Astrocyte (in vitro differentiated cells and primary cell): ENCODE data around the gene HTR4. TPM values are rescaled to one million over a fixed set of nuclear protein-coding genes. Genes with fewer than 3 reads are reported as not detected.

ENCODE experiments used
- DNase-seq: peaks from one replicate; pipeline ENCODE4 v3.0.0-alpha.2; 2010; ENCODE audit warnings: low read depth
- FAIRE-seq: peaks from 2 replicates; lab custom pipeline; 2011; peaks lifted over from hg19 to GRCh38; lab: Jason Lieb, UNC
- H2AFZ ChIP-seq: 2 replicates; pipeline ENCODE4 v1.6.0; 2012; ENCODE audit warnings: low read depth, low read length, inconsistent platforms
- H3K27ac ChIP-seq: 2 replicates; pipeline ENCODE4 v1.5.1; 2011; ENCODE audit warnings: low read depth, low read length, inconsistent platforms
- H3K27me3 ChIP-seq: 2 replicates; pipeline ENCODE4 v1.6.0; 2011; ENCODE audit warnings: low read length, inconsistent platforms; ENCODE audit not compliant: insufficient read depth
- H3K36me3 ChIP-seq: 2 replicates; pipeline ENCODE4 v1.5.1; 2011; ENCODE audit warnings: low read length, inconsistent platforms; ENCODE audit not compliant: insufficient read depth
- H3K4me1 ChIP-seq: 2 replicates; pipeline ENCODE4 v1.5.1; 2011; ENCODE audit warnings: low read length, inconsistent platforms; ENCODE audit not compliant: insufficient read depth
- H3K4me2 ChIP-seq: 2 replicates; pipeline ENCODE4 v1.6.0; 2012; ENCODE audit warnings: low read length, inconsistent platforms
- H3K4me3 ChIP-seq: 2 replicates; pipeline ENCODE4 v1.5.1; 2011; ENCODE audit warnings: low read depth, mild to moderate bottlenecking, low read length, inconsistent platforms; ENCODE audit not compliant: insufficient read depth
- H3K79me2 ChIP-seq: 2 replicates; pipeline ENCODE4 v1.6.0; 2012; ENCODE audit warnings: mild to moderate bottlenecking, low read length, inconsistent platforms; ENCODE audit not compliant: insufficient read depth
- H3K9ac ChIP-seq: 2 replicates; pipeline ENCODE4 v1.6.0; 2012; ENCODE audit warnings: mild to moderate bottlenecking, low read length, inconsistent platforms
- H3K9me3 ChIP-seq: 2 replicates; pipeline ENCODE4 v1.5.1; 2012; ENCODE audit warnings: low read depth, mild to moderate bottlenecking, low read length, inconsistent platforms; ENCODE audit not compliant: insufficient read depth
- H4K20me1 ChIP-seq: 2 replicates; pipeline ENCODE4 v1.6.0; 2012; ENCODE audit warnings: low read length, inconsistent platforms; ENCODE audit not compliant: insufficient read depth
- H3K27ac Mint-ChIP-seq: one replicate; pipeline ENCODE4 v1.8.0; 2021; ENCODE audit warnings: mild to moderate bottlenecking, mixed read lengths; ENCODE audit not compliant: unreplicated experiment
- H3K27me3 Mint-ChIP-seq: one replicate; pipeline ENCODE4 v1.8.0; 2021; ENCODE audit warnings: low read depth, mixed read lengths; ENCODE audit not compliant: unreplicated experiment
- H3K36me3 Mint-ChIP-seq: one replicate; pipeline ENCODE4 v1.8.0; 2021; ENCODE audit warnings: low read depth, mixed read lengths; ENCODE audit not compliant: unreplicated experiment
- H3K4me1 Mint-ChIP-seq: one replicate; pipeline ENCODE4 v1.8.0; 2021; ENCODE audit warnings: low read depth, mixed read lengths; ENCODE audit not compliant: unreplicated experiment
- H3K4me3 Mint-ChIP-seq: one replicate; pipeline ENCODE4 v1.8.0; 2021; ENCODE audit warnings: mild to moderate bottlenecking, moderate library complexity, mixed read lengths; ENCODE audit not compliant: unreplicated experiment
- H3K9me3 Mint-ChIP-seq: one replicate; pipeline ENCODE4 v1.8.0; 2021; ENCODE audit warnings: mild to moderate bottlenecking, mixed read lengths; ENCODE audit not compliant: unreplicated experiment
- EZH2 ChIP-seq: IDR thresholded peaks from 2 replicates; pipeline ENCODE4 v1.6.1; 2012; ENCODE audit warnings: mild to moderate bottlenecking, low read length, inconsistent platforms; ENCODE audit not compliant: insufficient read depth
- total RNA-seq: library from RNA; stranded (reverse); gene quantifications from 2 replicates; pipeline ENCODE4 v1.2.1, GENCODE V29; 2021
- TF ChIP-seq, protein P1 (sequence below): IDR thresholded peaks from 2 replicates; pipeline ENCODE4 v1.5.1; 2011; ENCODE audit warnings: low read depth, mild to moderate bottlenecking, inconsistent platforms, low read length, moderate library complexity; ENCODE audit not compliant: insufficient read depth

Gene HTR4
- total RNA-seq, 1 donor from 2014 or later: not detected

GRCh38 chr5:148482196-148482595 lies 172.1 kb downstream of the HTR4 start:
- peaks cover 4% of the 10 kb centered on the region for H3K27me3 ChIP-seq
- TF ChIP-seq, protein P1, sequence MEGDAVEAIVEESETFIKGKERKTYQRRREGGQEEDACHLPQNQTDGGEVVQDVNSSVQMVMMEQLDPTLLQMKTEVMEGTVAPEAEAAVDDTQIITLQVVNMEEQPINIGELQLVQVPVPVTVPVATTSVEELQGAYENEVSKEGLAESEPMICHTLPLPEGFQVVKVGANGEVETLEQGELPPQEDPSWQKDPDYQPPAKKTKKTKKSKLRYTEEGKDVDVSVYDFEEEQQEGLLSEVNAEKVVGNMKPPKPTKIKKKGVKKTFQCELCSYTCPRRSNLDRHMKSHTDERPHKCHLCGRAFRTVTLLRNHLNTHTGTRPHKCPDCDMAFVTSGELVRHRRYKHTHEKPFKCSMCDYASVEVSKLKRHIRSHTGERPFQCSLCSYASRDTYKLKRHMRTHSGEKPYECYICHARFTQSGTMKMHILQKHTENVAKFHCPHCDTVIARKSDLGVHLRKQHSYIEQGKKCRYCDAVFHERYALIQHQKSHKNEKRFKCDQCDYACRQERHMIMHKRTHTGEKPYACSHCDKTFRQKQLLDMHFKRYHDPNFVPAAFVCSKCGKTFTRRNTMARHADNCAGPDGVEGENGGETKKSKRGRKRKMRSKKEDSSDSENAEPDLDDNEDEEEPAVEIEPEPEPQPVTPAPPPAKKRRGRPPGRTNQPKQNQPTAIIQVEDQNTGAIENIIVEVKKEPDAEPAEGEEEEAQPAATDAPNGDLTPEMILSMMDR: no peak
- no peak for TF ChIP-seq EZH2
- Mint-ChIP-seq H3K27me3 (peaks cover 16% of the 10 kb centered on the region), H3K9me3 (no peaks in the 10 kb centered on the region), H3K36me3 (no peaks in the 10 kb centered on the region), H3K4me3 (no peak overlapping the region), H3K4me1 (no peaks in the 10 kb centered on the region), H3K27ac (no peak overlapping the region)
- no peak overlapping the region for H3K9ac ChIP-seq
- no peaks in the 10 kb centered on the region for H3K36me3 ChIP-seq
- no peak overlapping the region for H3K27ac ChIP-seq
- FAIRE-seq: no peak
- H3K4me2 ChIP-seq: no peak overlapping the region
- DNase-seq: no peak
- H4K20me1 ChIP-seq: no peaks in the 10 kb centered on the region
- no peaks in the 10 kb centered on the region for H3K9me3 ChIP-seq
- H3K4me3 ChIP-seq: no peak overlapping the region
- H3K4me1 ChIP-seq: no peaks in the 10 kb centered on the region
- no peaks in the 10 kb centered on the region for H3K79me2 ChIP-seq
- H2AFZ ChIP-seq: no peak overlapping the region

DNA sequence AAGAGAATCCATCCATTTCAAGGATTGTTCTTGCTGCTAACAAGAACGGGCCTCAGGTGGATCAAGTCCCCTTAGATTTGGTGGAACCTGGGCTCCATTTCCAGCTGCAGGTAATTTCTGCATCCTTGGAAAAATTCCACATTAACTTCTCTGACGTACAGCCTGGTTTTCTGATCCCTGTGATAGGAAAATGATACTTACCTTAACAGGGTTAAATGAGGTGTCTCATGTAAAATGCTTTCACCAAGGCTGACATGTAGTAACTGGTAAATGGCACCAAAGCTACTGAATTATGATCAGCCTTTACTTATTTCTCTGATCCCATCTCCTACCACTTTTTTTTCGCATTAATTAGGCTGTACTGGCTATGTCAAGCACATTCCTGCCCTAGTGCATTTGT lies 176.9 kb downstream of the HTR4 start:
- no peak overlapping the region for H3K4me3 Mint-ChIP-seq
- DNase-seq (no peak), FAIRE-seq (no peak)
- H3K9me3 ChIP-seq: no peaks in the 10 kb centered on the region
- H3K27ac ChIP-seq: no peak overlapping the region
- H3K4me1 Mint-ChIP-seq: peaks cover 3% of the 10 kb centered on the region
- H3K79me2 ChIP-seq: no peaks in the 10 kb centered on the region
- H3K4me1 ChIP-seq: no peaks in the 10 kb centered on the region
- no peaks in the 10 kb centered on the region for H3K36me3 Mint-ChIP-seq
- no peak overlapping the region for H3K27ac Mint-ChIP-seq
- H4K20me1 ChIP-seq: no peaks in the 10 kb centered on the region
- no peaks in the 10 kb centered on the region for H3K9me3 Mint-ChIP-seq
- H3K36me3 ChIP-seq: no peaks in the 10 kb centered on the region
- peaks cover 13% of the 10 kb centered on the region for H3K27me3 ChIP-seq
- H3K4me2 ChIP-seq: no peak overlapping the region
- H2AFZ ChIP-seq: no peak overlapping the region
- no peak overlapping the region for H3K9ac ChIP-seq
- peaks cover 7% of the 10 kb centered on the region for H3K27me3 Mint-ChIP-seq
- H3K4me3 ChIP-seq: no peak overlapping the region
- no peak for TF ChIP-seq EZH2
- TF ChIP-seq, protein P1: no peak

- Histone ChIP-seq H3K9ac (no peak overlapping the region), H4K20me1 (no peaks in the 10 kb centered on the region), H3K4me2 (no peak overlapping the region), H3K4me3 (no peak overlapping the region), H3K9me3 (no peaks in the 10 kb centered on the region), H3K27me3 (peaks cover 13% of the 10 kb centered on the region), H3K4me1 (no peaks in the 10 kb centered on the region), H3K79me2 (no peaks in the 10 kb centered on the region), H3K36me3 (no peaks in the 10 kb centered on the region), H2AFZ (no peak overlapping the region), H3K27ac (no peak overlapping the region)
- H3K36me3 Mint-ChIP-seq: no peaks in the 10 kb centered on the region
- H3K4me1 Mint-ChIP-seq: peaks cover 3% of the 10 kb centered on the region
- H3K27me3 Mint-ChIP-seq: peaks cover 7% of the 10 kb centered on the region
- no peak overlapping the region for H3K4me3 Mint-ChIP-seq
- TF ChIP-seq, protein P1: no peak
- TF ChIP-seq EZH2: no peak
- H3K9me3 Mint-ChIP-seq: no peaks in the 10 kb centered on the region
- DNase-seq: no peak
- no peak overlapping the region for H3K27ac Mint-ChIP-seq
- no peak for FAIRE-seq
Measured at GRCh38 chr5:148476302-148476701, 178.0 kb downstream of the HTR4 start.
